GM23248 (cell line): Measurements from ENCODE around the gene CAMTA2. TPM values are rescaled to one million over a fixed set of nuclear protein-coding genes. Genes with fewer than 3 reads are reported as not detected.
A peak's percentile ranks its signal among the peaks of the same experiment; 100 is the strongest.

Experiments used
- DNase-seq: peaks from one replicate; pipeline ENCODE4 v3.0.0-alpha.2; 2015
- H2AFZ ChIP-seq: fragments of 200-600 bp; sonication (generic); 2 replicates; pipeline ENCODE4 v1.6.1; 2016; ENCODE audit warnings: antibody characterized with exemption
- H3F3A ChIP-seq: fragments of 200-600 bp; sonication (generic); 2 replicates; pipeline ENCODE4 v1.6.1; 2016; ENCODE audit warnings: mild to moderate bottlenecking, antibody characterized with exemption, mixed run types; ENCODE audit not compliant: insufficient read depth
- H3K27ac ChIP-seq: fragments of 200-600 bp; sonication (generic); 2 replicates; pipeline ENCODE4 v1.5.1; 2016; ENCODE audit warnings: mild to moderate bottlenecking
- H3K27me3 ChIP-seq: fragments of 200-600 bp; sonication (generic); replicated peaks from 2 replicates; pipeline ENCODE4 v1.6.1; 2016; ENCODE audit warnings: mild to moderate bottlenecking; ENCODE audit not compliant: insufficient read depth
- H3K36me3 ChIP-seq: fragments of 200-600 bp; sonication (generic); 2 replicates; pipeline ENCODE4 v1.6.1; 2016; ENCODE audit warnings: low read depth, mild to moderate bottlenecking
- H3K4me1 ChIP-seq: fragments of 200-600 bp; sonication (generic); 2 replicates; pipeline ENCODE4 v1.6.1; 2016; ENCODE audit warnings: mild to moderate bottlenecking; ENCODE audit not compliant: insufficient read depth
- H3K4me2 ChIP-seq: fragments of 200-600 bp; sonication (generic); one replicate; pipeline ENCODE4 v1.6.1; 2016; ENCODE audit warnings: mild to moderate bottlenecking; ENCODE audit not compliant: unreplicated experiment
- H3K4me3 ChIP-seq: fragments of 200-600 bp; sonication (generic); 2 replicates; pipeline ENCODE4 v1.5.1; 2016; ENCODE audit warnings: mild to moderate bottlenecking
- H3K79me2 ChIP-seq: fragments of 200-600 bp; sonication (generic); 2 replicates; pipeline ENCODE4 v1.6.1; 2016; ENCODE audit warnings: mild to moderate bottlenecking; ENCODE audit not compliant: insufficient read depth
- H3K9ac ChIP-seq: fragments of 200-600 bp; sonication (generic); 2 replicates; pipeline ENCODE4 v1.6.1; 2016; ENCODE audit warnings: mild to moderate bottlenecking
- H3K9me2 ChIP-seq: fragments of 200-600 bp; sonication (generic); 2 replicates; pipeline ENCODE4 v1.6.1; 2016; ENCODE audit warnings: mixed run types, mild to moderate bottlenecking, moderate library complexity; ENCODE audit not compliant: insufficient read depth
- H3K9me3 ChIP-seq: fragments of 200-600 bp; sonication (generic); one replicate; pipeline ENCODE4 v1.6.1; 2017; ENCODE audit warnings: low read depth
- H4K20me1 ChIP-seq: fragments of 200-600 bp; sonication (generic); 2 replicates; pipeline ENCODE4 v1.6.0; 2016; ENCODE audit not compliant: insufficient read depth
- EZH2 ChIP-seq: fragments of 200-600 bp; sonication (generic); IDR thresholded peaks from 2 replicates; pipeline ENCODE4 v1.6.1; 2018; ENCODE audit warnings: antibody characterized with exemption, mild to moderate bottlenecking; ENCODE audit not compliant: insufficient read depth, poor library complexity, severe bottlenecking
- EZH2phosphoT487 ChIP-seq: fragments of 200-600 bp; sonication (generic); IDR thresholded peaks from 2 replicates; pipeline ENCODE4 v1.6.1; 2018; ENCODE audit warnings: antibody characterized with exemption, moderate library complexity, mild to moderate bottlenecking, low read depth; ENCODE audit not compliant: insufficient read depth
- WGBS, 2 experiments: methylation state at CpG; one replicate each; pipeline ENCODE4 v1.1.6; 2015 to 2017; ENCODE audit warnings: low lambda C conversion rate in 2 of 2, low coverage in 1 of 2; ENCODE audit errors: missing lambda C conversion rate in 2 of 2; 5-methylcytosine and 5-hydroxymethylcytosine counted together
- in situ Hi-C: fragments of 300-500 bp; cut with MboI; formaldehyde crosslinking; loops from 2 replicates; pipeline ENCODE4 v1.15.0; 2020
- microRNA-seq: library from miRNA; unstranded; fragments of <30 nt; microRNA quantifications from one replicate; pipeline ENCODE4, GENCODE V29; 2016; ENCODE audit warnings: borderline number of aligned reads
- polyA plus RNA-seq: library from polyadenylated mRNA; unstranded; fragments of >200 nt; fragmentation: Nextera tagmentation; extraction: Ambion mirVana; gene quantifications from 2 replicates; pipeline ENCODE4 v1.2.1, GENCODE V29; 2016
- small RNA-seq: library from RNA; depleted of rRNA; stranded (forward); fragments of <200 nt; gene quantifications from one replicate; pipeline ENCODE3, GENCODE V24; 2014; ENCODE audit warnings: low read depth, low replicate concordance
- total RNA-seq: library from RNA; depleted of rRNA; stranded (reverse); fragments of >200 nt; shearing (Covaris generic); gene quantifications from 2 replicates; pipeline ENCODE4 v1.2.3, GENCODE V29; 2014; rRNA removed

The CAMTA2 gene
- total and polyA plus RNA-seq, 2 experiments from 2014 or later = 10.1 to 28.8 TPM

GRCh38 chr17:4920351-4921048, 67.0 kb downstream of the CAMTA2 start:
- Histone ChIP-seq H3K9me3 (no peaks in the 10 kb centered on the region), H3K36me3 (no peaks in the 10 kb centered on the region), H4K20me1 (no peaks in the 10 kb centered on the region), H3K4me3 (no peak overlapping the region), H3K27me3 (no peaks in the 10 kb centered on the region), H2AFZ (no peak overlapping the region), H3K4me1 (peaks cover 14% of the 10 kb centered on the region), H3F3A (0 out of 2 replicates have a peak, but pooled peaks cover 7% of the 10 kb centered on the region), H3K79me2 (no peaks in the 10 kb centered on the region), H3K27ac (peak overlapping the region; percentile 23; the same call in 1 of the 2 replicates), H3K9ac (no peak overlapping the region), H3K4me2 (peak overlapping the region; percentile 5), H3K9me2 (no peaks in the 10 kb centered on the region)
- peak; percentile 65 for DNase-seq
- in situ Hi-C loops = no loop called here
- 80 to 85% methylated on average over 10 of the region's 10 CpGs for WGBS, 2 experiments
- TF ChIP-seq EZH2phosphoT487 = no peak
- no peak for TF ChIP-seq EZH2

DNA sequence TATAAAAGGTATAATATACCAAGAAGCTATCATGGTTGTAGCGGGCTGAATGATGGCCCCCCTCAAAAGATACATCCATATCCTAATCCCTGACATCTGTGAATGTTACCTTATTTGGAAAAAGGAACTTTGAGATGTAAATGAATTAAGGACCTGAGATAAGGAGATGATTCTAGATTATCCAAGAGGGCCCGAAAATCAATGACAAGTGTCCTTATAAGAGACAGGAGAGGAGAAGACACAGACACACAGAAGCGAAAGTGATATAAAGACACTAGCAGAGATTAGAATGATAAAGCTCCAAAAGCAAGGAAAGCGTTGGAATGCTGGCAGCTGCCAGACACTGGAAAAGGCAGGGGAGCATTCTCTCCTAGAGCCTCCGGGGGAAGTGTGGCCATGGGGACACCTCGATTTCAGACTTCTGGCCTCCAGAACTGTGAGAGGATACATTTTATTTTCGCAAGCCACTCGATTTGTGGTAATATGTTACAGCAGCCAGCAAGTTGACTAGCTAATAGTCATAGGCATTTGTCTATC, 67.9 kb downstream of the CAMTA2 start:
- in situ Hi-C loops = loop anchor here (10.0 kb wide), 1 partner anchor 135 kb away; no protein-coding TSS in a partner anchor
- Histone ChIP-seq H3K9me3 (no peaks in the 10 kb centered on the region), H2AFZ (0 out of 2 replicates have a peak overlapping the region, but pooled peaks have one; percentile 9), H4K20me1 (no peaks in the 10 kb centered on the region), H3K9me2 (no peaks in the 10 kb centered on the region), H3F3A (0 out of 2 replicates have a peak, but pooled peaks cover 7% of the 10 kb centered on the region), H3K9ac (no peak overlapping the region), H3K4me2 (peak overlapping the region; percentile 5), H3K79me2 (no peaks in the 10 kb centered on the region), H3K36me3 (no peaks in the 10 kb centered on the region), H3K4me3 (no peak overlapping the region), H3K27me3 (no peaks in the 10 kb centered on the region), H3K27ac (no peak overlapping the region), H3K4me1 (peaks cover 14% of the 10 kb centered on the region)
- no peak for DNase-seq
- WGBS, 2 experiments = 49 to 50% methylated on average over 8 of the region's 8 CpGs
- no peak for TF ChIP-seq EZH2

Small RNAs within 50 kb of the gene (microRNA-seq; reads per million reads assigned to microRNA genes)
- gene MIR6864 (not detected), gene MIR6865 (not detected)

Small RNAs within 50 kb of the gene (small RNA-seq; reads per million reads assigned to genes)
- not detected for gene MIR6864
- not detected for gene MIR6865

Other genes with a start within 250 kb of the CAMTA2 start
- gene ZMYND15, start 247.8 kb downstream of the CAMTA2 start, total RNA-seq = 0.32 and 0.89 TPM in 2 replicates
- gene ZMYND15, start 247.8 kb downstream of the CAMTA2 start, polyA plus RNA-seq = 0.16 TPM in 1 of 2 replicates, not detected in the other
- 1.6 and 2.5 TPM in 2 replicates for gene CXCL16, start 247.7 kb downstream of the CAMTA2 start, total RNA-seq
- 4.1 TPM in 2 replicates for gene CXCL16, start 247.7 kb downstream of the CAMTA2 start, polyA plus RNA-seq
- not detected in 2 replicates for gene TM4SF5, start 215.8 kb downstream of the CAMTA2 start, total RNA-seq
- gene TM4SF5, start 215.8 kb downstream of the CAMTA2 start, polyA plus RNA-seq = not detected in 2 replicates
- gene VMO1, start 201.3 kb downstream of the CAMTA2 start, total RNA-seq = not detected in 2 replicates
- 0.63 and 0.93 TPM in 2 replicates for gene VMO1, start 201.3 kb downstream of the CAMTA2 start, polyA plus RNA-seq
- gene GLTPD2, start 198.7 kb downstream of the CAMTA2 start, total RNA-seq = 2.2 TPM in 1 of 2 replicates, not detected in the other
- gene GLTPD2, start 198.7 kb downstream of the CAMTA2 start, polyA plus RNA-seq = 0.50 and 0.61 TPM in 2 replicates
- 92.1 and 148 TPM in 2 replicates for gene PSMB6, start 191.5 kb downstream of the CAMTA2 start, total RNA-seq
- 308 and 315 TPM in 2 replicates for gene PSMB6, start 191.5 kb downstream of the CAMTA2 start, polyA plus RNA-seq
- 20.9 and 22.0 TPM in 2 replicates for gene PLD2, start 180.5 kb downstream of the CAMTA2 start, total RNA-seq
- 11.9 and 12.3 TPM in 2 replicates for gene PLD2, start 180.5 kb downstream of the CAMTA2 start, polyA plus RNA-seq
- gene MINK1, start 154.3 kb downstream of the CAMTA2 start, total RNA-seq = 31.5 and 34.5 TPM in 2 replicates
- 21.0 and 24.2 TPM in 2 replicates for gene MINK1, start 154.3 kb downstream of the CAMTA2 start, polyA plus RNA-seq
- gene C17orf107, start 88.1 kb downstream of the CAMTA2 start, total RNA-seq = 3.8 and 8.8 TPM in 2 replicates
- gene C17orf107, start 88.1 kb downstream of the CAMTA2 start, polyA plus RNA-seq = 2.7 and 3.9 TPM in 2 replicates
- gene CHRNE, start 84.6 kb downstream of the CAMTA2 start, total RNA-seq = 0.13 and 0.86 TPM in 2 replicates
- gene CHRNE, start 84.6 kb downstream of the CAMTA2 start, polyA plus RNA-seq = 0.63 and 0.84 TPM in 2 replicates
- gene GP1BA, start 55.4 kb downstream of the CAMTA2 start, total RNA-seq = not detected in 2 replicates
- 0.18 TPM in 1 of 2 replicates, not detected in the other for gene GP1BA, start 55.4 kb downstream of the CAMTA2 start, polyA plus RNA-seq
- 68.5 and 131 TPM in 2 replicates for gene SLC25A11, start 47.6 kb downstream of the CAMTA2 start, total RNA-seq
- gene SLC25A11, start 47.6 kb downstream of the CAMTA2 start, polyA plus RNA-seq = 71.4 and 73.2 TPM in 2 replicates
- gene RNF167, start 47.4 kb downstream of the CAMTA2 start, total RNA-seq = 19.8 and 31.7 TPM in 2 replicates
- gene RNF167, start 47.4 kb downstream of the CAMTA2 start, polyA plus RNA-seq = 34.2 and 36.6 TPM in 2 replicates
- gene PFN1, start 39.1 kb downstream of the CAMTA2 start, total RNA-seq = 621 and 886 TPM in 2 replicates
- gene PFN1, start 39.1 kb downstream of the CAMTA2 start, polyA plus RNA-seq = 2,247 and 2,282 TPM in 2 replicates
- 0.38 and 1.2 TPM in 2 replicates for gene ENO3, start 36.6 kb downstream of the CAMTA2 start, total RNA-seq
- gene ENO3, start 36.6 kb downstream of the CAMTA2 start, polyA plus RNA-seq = 3.2 and 4.1 TPM in 2 replicates
- 39.1 and 43.1 TPM in 2 replicates for gene SPAG7, start 19.9 kb downstream of the CAMTA2 start, total RNA-seq
- 97.7 and 107 TPM in 2 replicates for gene SPAG7, start 19.9 kb downstream of the CAMTA2 start, polyA plus RNA-seq
- gene INCA1, start 9.8 kb upstream of the CAMTA2 start, total RNA-seq = 0.32 and 1.0 TPM in 2 replicates
- gene INCA1, start 9.8 kb upstream of the CAMTA2 start, polyA plus RNA-seq = 0.51 and 1.2 TPM in 2 replicates
- gene KIF1C, start 10.3 kb upstream of the CAMTA2 start, total RNA-seq = 72.7 and 85.2 TPM in 2 replicates
- gene KIF1C, start 10.3 kb upstream of the CAMTA2 start, polyA plus RNA-seq = 38.5 and 39.8 TPM in 2 replicates
- 0.22 TPM in 1 of 2 replicates, not detected in the other for gene SLC52A1, start 47.8 kb upstream of the CAMTA2 start, total RNA-seq
- not detected in 2 replicates for gene SLC52A1, start 47.8 kb upstream of the CAMTA2 start, polyA plus RNA-seq
- 1.5 and 1.9 TPM in 2 replicates for gene ZFP3, start 90.8 kb upstream of the CAMTA2 start, total RNA-seq
- 1.8 and 2.0 TPM in 2 replicates for gene ZFP3, start 90.8 kb upstream of the CAMTA2 start, polyA plus RNA-seq
- gene ZNF232, start 124.2 kb upstream of the CAMTA2 start, total RNA-seq = 5.2 and 6.1 TPM in 2 replicates
- 3.8 and 5.2 TPM in 2 replicates for gene ZNF232, start 124.2 kb upstream of the CAMTA2 start, polyA plus RNA-seq
- not detected in 2 replicates for gene USP6, start 128.4 kb upstream of the CAMTA2 start, total RNA-seq
- gene USP6, start 128.4 kb upstream of the CAMTA2 start, polyA plus RNA-seq = 0.25 and 0.30 TPM in 2 replicates
- 5.1 and 6.2 TPM in 2 replicates for gene ZNF594, start 204.2 kb upstream of the CAMTA2 start, total RNA-seq
- gene ZNF594, start 204.2 kb upstream of the CAMTA2 start, polyA plus RNA-seq = 2.2 and 3.1 TPM in 2 replicates
- gene SCIMP, start 247.2 kb upstream of the CAMTA2 start, total RNA-seq = not detected in 2 replicates
- gene SCIMP, start 247.2 kb upstream of the CAMTA2 start, polyA plus RNA-seq = 0.11 and 0.30 TPM in 2 replicates